ENCODE data around the gene MAGIX.

- no peak for TF ChIP-seq YY1 (IDR thresholded peaks at IDR 0.05; ENCODE audit: insufficient read depth, insufficient read length)
- TF ChIP-seq SUZ12 (IDR thresholded peaks at IDR 0.05; ENCODE audit: extremely low read depth, insufficient read depth, insufficient read length), result no peak
Measured at GRCh38 chrX:49208399-49208798, 45.8 kb downstream of the MAGIX start.
